GM12801 (cell line): ENCODE measurements around the gene ZNF865.

ENCODE experiments used
- TF ChIP-seq, protein P1 (sequence below): IDR thresholded peaks from one replicate; pipeline ENCODE4 v1.5.1; 2011; ENCODE audit warnings: control low read depth; ENCODE audit not compliant: insufficient read length; ENCODE audit errors: extremely low read depth

The ZNF865 gene

DNA sequence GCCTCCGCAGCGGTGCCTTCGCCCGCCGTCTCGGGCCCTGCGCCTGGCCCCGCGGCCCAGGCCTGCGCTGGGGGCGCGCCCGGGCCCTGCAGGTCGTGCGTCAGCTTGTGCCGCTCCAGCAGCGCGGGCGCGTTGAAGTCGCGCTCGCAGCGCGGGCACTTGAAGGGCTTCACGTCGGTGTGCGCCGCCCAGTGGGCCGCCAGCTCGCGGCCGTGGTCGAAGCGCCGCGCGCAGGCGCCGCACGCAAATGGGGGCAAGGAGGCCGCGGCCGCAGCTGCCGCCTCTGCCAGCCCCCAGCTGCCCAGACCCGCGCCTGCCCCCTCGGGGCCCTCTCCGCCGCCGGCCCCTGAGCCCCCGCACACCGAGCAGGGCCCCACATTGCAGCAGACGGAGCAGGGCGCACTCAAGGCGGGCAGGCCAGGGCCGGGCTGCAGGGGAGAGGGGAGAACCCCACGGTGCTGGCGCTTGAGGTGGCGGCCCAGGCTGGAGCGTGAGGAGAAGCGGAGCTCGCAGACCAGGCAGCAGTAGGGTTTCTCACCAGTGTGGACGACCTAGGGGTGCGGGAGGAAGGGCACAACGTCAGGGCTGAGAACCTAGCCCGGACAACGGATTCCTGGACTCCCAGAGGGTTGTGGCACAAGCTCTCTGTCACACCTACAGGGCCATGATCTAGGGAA is 12.2 kb upstream of the ZNF865 start:
- TF ChIP-seq, protein P1, sequence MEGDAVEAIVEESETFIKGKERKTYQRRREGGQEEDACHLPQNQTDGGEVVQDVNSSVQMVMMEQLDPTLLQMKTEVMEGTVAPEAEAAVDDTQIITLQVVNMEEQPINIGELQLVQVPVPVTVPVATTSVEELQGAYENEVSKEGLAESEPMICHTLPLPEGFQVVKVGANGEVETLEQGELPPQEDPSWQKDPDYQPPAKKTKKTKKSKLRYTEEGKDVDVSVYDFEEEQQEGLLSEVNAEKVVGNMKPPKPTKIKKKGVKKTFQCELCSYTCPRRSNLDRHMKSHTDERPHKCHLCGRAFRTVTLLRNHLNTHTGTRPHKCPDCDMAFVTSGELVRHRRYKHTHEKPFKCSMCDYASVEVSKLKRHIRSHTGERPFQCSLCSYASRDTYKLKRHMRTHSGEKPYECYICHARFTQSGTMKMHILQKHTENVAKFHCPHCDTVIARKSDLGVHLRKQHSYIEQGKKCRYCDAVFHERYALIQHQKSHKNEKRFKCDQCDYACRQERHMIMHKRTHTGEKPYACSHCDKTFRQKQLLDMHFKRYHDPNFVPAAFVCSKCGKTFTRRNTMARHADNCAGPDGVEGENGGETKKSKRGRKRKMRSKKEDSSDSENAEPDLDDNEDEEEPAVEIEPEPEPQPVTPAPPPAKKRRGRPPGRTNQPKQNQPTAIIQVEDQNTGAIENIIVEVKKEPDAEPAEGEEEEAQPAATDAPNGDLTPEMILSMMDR = no peak

DNA sequence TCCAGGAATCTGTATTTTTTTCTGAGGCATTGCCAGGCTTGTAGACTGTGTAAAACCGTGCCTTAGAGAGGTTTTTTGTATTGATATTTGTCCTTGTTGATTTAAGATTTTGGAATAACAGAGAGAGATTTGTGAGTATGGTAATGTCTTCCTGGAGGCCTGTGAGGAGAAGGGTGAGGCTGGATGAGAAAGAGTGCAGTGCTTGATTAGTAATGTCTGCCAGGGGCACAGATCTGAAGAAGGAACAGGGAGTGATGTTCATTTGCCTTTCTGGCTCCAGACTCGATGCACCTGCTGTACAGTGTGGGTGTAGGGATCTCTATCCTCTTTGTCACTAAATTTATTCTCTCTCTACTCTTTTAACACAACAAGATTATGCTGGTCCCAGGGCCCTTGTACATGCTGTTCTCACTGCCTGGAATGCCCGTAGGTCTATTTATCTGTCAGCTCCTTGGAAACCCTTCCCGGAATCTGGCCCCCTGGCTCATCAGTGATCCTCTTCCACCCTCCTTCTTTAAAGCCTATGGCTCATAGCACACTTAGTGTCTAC is 10.4 kb upstream of the ZNF865 start:
- TF ChIP-seq, protein P1 = no peak

DNA sequence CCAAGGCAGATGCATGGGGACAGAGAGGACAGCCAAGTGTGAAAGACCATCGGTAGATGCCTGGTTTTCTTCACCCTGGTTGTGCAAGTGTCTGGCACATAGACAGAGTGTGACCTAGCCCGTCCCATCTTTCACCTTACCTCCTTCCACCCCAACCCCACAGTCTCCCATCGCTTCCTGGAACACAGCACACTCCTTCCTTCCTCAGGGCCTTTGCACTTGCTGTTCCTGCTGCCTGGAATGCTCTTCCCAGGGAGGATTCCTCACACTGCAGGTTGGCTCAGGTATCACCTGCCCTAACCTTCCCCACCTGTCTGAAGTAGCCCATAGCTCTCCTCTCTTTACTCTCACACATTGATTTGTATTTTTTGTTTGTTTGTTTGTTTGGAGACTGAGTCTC is 9.1 kb upstream of the ZNF865 start:
- TF ChIP-seq, protein P1 = no peak

DNA sequence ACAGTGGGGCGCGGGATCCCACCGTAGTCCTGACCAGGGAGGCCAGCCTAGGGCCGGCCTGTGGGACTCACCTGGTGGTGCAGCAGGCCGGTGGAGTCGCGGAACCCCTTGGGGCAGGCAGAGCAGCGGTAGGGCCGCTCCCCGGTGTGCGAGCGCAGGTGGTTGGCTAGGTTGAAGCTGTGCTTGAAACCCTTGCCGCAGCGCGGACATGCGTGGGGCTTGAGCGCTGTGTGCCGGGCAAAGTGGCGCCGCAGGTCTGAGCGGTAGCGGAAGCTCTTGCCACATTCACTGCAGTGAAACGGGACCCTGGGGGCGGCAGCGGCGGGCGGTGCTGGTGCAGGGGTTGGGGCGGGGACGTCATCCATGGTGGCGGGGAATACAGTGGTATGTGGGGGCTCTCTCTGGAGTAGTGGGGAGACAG is 7.9 kb upstream of the ZNF865 start:
- TF ChIP-seq, protein P1 = no peak

DNA sequence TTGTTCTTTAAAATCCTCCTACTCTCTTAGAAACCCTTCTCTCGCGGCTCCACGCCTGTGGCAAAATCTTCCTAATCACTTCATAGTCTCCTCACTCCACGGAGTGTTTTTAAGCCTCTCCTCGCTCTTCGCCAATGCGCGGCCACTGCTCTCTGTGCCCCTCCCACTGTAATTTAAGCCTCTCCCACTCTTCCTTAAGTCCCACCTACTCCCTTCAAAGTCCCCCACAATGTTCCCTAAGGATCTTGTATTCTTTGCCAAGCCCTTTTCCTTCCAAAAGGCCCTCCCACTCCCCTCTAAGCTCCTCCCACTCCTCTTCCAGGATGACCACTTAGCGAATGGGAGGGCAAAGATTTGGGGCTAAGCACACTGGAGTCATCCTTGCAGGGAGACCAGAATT is 7.4 kb upstream of the ZNF865 start:
- TF ChIP-seq, protein P1 = no peak

DNA sequence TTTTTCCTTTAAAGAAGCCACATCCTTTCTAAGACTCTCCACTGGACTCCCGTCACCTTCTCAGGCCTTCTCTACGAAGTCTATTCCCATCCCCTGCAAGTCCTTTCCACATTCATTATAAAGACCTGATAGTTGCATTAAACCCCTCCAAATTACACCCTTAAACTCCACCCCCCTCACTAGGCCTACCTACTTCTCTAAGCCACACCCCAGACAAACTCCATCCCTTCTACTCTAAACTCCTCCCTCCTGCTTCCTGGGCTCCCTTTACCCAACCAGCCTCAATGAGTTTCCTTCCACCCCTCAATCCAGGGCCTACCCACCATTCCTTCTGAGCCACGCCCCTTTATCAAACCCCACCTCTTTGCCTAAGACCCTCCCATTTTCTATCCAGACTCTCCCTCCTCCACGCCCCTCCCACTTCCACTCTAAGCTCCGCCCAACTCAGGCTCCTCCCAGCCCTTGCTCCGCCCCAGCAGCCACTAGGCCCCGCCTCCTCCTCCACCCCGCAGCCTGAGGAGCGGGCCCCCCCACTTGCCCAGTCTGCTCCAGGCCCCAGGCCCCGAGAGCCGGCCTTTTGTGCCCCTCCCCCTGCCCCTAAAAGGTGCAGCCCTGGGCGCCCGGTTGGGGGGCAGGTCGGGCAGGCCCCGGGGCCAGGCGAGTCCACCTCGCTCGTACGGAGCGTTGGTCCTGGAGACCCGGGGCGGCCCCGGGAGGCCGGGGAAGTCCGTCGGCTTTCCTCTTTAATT is 6.6 kb upstream of the ZNF865 start:
- TF ChIP-seq, protein P1 = no peak

DNA sequence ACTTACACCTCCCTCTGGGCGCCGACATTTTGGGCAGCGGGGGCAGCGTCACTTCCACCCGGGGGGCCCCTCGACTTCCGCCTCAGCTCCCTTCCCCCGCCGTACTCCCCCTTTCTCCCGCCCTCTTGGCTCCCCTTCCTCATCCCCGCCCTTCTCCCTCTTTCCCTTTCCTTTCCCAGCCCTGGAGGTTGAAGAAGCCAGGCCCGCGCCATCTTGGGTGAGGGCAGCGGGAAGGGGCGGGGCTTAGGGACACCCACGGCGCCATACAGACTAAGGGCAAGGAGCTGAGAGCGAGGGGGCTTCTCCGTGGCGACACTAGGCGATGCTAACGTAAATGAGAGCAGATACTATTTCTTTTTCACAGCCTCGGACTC is 6.0 kb upstream of the ZNF865 start, which contains the start of gene FIZ1:
TSS of gene FIZ1 (minus strand) at position 50 of the 374 bp plus-strand sequence. CDS start 1,652 bp downstream, outside the sequence.
- TF ChIP-seq, protein P1 = no peak
